Activated naive CD8-positive, alpha-beta T cell treated with anti-CD3 and anti-CD28 coated beads, Interleukin-2, amount 50 U/mL, for 24 hours (primary cell): ENCODE results near the gene HTR3B.

ENCODE experiments used
- ATAC-seq: fragments of 150-1000 bp; cut with Tn5 transposase; one replicate; pipeline ENCODE4 v1.10.0; 2021
- DNase-seq: peaks from one replicate; pipeline ENCODE4 v3.0.0; 2021
- H3K27ac Mint-ChIP-seq: one replicate; pipeline ENCODE4 v1.8.0; 2021; ENCODE audit warnings: mild to moderate bottlenecking, mixed read lengths
- H3K27me3 Mint-ChIP-seq: one replicate; pipeline ENCODE4 v1.8.0; 2021; ENCODE audit warnings: mixed read lengths
- H3K36me3 Mint-ChIP-seq: one replicate; pipeline ENCODE4 v1.8.0; 2021; ENCODE audit warnings: low read depth, mixed read lengths
- H3K4me1 Mint-ChIP-seq: one replicate; pipeline ENCODE4 v1.8.0; 2021; ENCODE audit warnings: mixed read lengths
- H3K4me3 Mint-ChIP-seq: one replicate; pipeline ENCODE4 v1.8.0; 2021; ENCODE audit warnings: mild to moderate bottlenecking, moderate library complexity, mixed read lengths
- H3K9me3 Mint-ChIP-seq: one replicate; pipeline ENCODE4 v1.8.0; 2021; ENCODE audit warnings: mixed read lengths

The HTR3B gene

GRCh38 chr11:113982306-113982705 lies 77.7 kb downstream of the HTR3B start:
- no peak overlapping the region for H3K4me3 Mint-ChIP-seq
- no peak overlapping the region for H3K27ac Mint-ChIP-seq
- H3K9me3 Mint-ChIP-seq, result no peaks in the 10 kb centered on the region
- ATAC-seq (no peak), DNase-seq (no peak)
- peaks cover 3% of the 10 kb centered on the region for H3K4me1 Mint-ChIP-seq
- H3K36me3 Mint-ChIP-seq, result no peaks in the 10 kb centered on the region
- H3K27me3 Mint-ChIP-seq, result peaks cover 9% of the 10 kb centered on the region

- no peaks in the 10 kb centered on the region for H3K36me3 Mint-ChIP-seq
- H3K4me3 Mint-ChIP-seq, result no peak overlapping the region
- H3K4me1 Mint-ChIP-seq, result peaks cover 2% of the 10 kb centered on the region
- DNase-seq, result no peak
- peaks cover 9% of the 10 kb centered on the region for H3K27me3 Mint-ChIP-seq
- H3K27ac Mint-ChIP-seq, result no peak overlapping the region
- no peak for ATAC-seq
- no peaks in the 10 kb centered on the region for H3K9me3 Mint-ChIP-seq
Observed at GRCh38 chr11:113984781-113985180, 80.2 kb downstream of the HTR3B start.

GRCh38 chr11:113985906-113986305 lies 81.3 kb downstream of the HTR3B start:
- Mint-ChIP-seq H3K4me3 (no peak overlapping the region), H3K27me3 (peaks cover 13% of the 10 kb centered on the region), H3K36me3 (no peaks in the 10 kb centered on the region), H3K9me3 (no peaks in the 10 kb centered on the region), H3K4me1 (no peaks in the 10 kb centered on the region), H3K27ac (no peak overlapping the region)
- DNase-seq (no peak), ATAC-seq (no peak)

- Mint-ChIP-seq H3K27me3 (peaks cover 13% of the 10 kb centered on the region), H3K4me3 (no peak overlapping the region), H3K36me3 (no peaks in the 10 kb centered on the region), H3K4me1 (no peaks in the 10 kb centered on the region), H3K9me3 (no peaks in the 10 kb centered on the region), H3K27ac (no peak overlapping the region)
- DNase-seq (no peak), ATAC-seq (no peak)
Observed at GRCh38 chr11:113986351-113987140, 82.0 kb downstream of the HTR3B start.

GRCh38 chr11:113989381-113989780 lies 84.8 kb downstream of the HTR3B start:
- peaks cover 23% of the 10 kb centered on the region for H3K27me3 Mint-ChIP-seq
- H3K4me3 Mint-ChIP-seq, result no peak overlapping the region
- no peak for ATAC-seq

GRCh38 chr11:113989916-113990315 lies 85.3 kb downstream of the HTR3B start:
- no peaks in the 10 kb centered on the region for H3K36me3 Mint-ChIP-seq
- no peak overlapping the region for H3K27ac Mint-ChIP-seq
- H3K4me3 Mint-ChIP-seq, result no peak overlapping the region
- ATAC-seq, result no peak
- no peaks in the 10 kb centered on the region for H3K4me1 Mint-ChIP-seq
- H3K9me3 Mint-ChIP-seq, result no peaks in the 10 kb centered on the region
- DNase-seq, result no peak
- peaks cover 23% of the 10 kb centered on the region for H3K27me3 Mint-ChIP-seq

More at GRCh38 chr11:113989381-113989780, 84.8 kb downstream of the HTR3B start:
- no peak overlapping the region for H3K27ac Mint-ChIP-seq
- no peak for DNase-seq
- no peaks in the 10 kb centered on the region for H3K36me3 Mint-ChIP-seq
- H3K4me1 Mint-ChIP-seq, result no peaks in the 10 kb centered on the region
- no peaks in the 10 kb centered on the region for H3K9me3 Mint-ChIP-seq

- Mint-ChIP-seq H3K27ac (no peak overlapping the region), H3K4me1 (no peaks in the 10 kb centered on the region), H3K9me3 (no peaks in the 10 kb centered on the region), H3K4me3 (no peak overlapping the region), H3K36me3 (no peaks in the 10 kb centered on the region), H3K27me3 (peaks cover 21% of the 10 kb centered on the region)
- ATAC-seq (no peak), DNase-seq (peak; percentile 17)
Observed at GRCh38 chr11:113991170-113991569, 86.6 kb downstream of the HTR3B start.

- Mint-ChIP-seq H3K27me3 (peaks cover 18% of the 10 kb centered on the region), H3K9me3 (no peaks in the 10 kb centered on the region), H3K36me3 (no peaks in the 10 kb centered on the region), H3K4me1 (no peaks in the 10 kb centered on the region), H3K4me3 (no peak overlapping the region), H3K27ac (no peak overlapping the region)
- ATAC-seq, result no peak
- no peak for DNase-seq
Observed at GRCh38 chr11:113991718-113992458, 87.3 kb downstream of the HTR3B start.

- DNase-seq (no peak), ATAC-seq (no peak)
- Mint-ChIP-seq H3K27ac (no peak overlapping the region), H3K4me1 (no peaks in the 10 kb centered on the region), H3K4me3 (no peak overlapping the region), H3K36me3 (no peaks in the 10 kb centered on the region), H3K27me3 (peaks cover 21% of the 10 kb centered on the region), H3K9me3 (no peaks in the 10 kb centered on the region)
Observed at GRCh38 chr11:113992459-113993110, 88.0 kb downstream of the HTR3B start.

GRCh38 chr11:113994077-113994954 lies 89.7 kb downstream of the HTR3B start:
- Mint-ChIP-seq H3K27ac (no peak overlapping the region), H3K36me3 (no peaks in the 10 kb centered on the region), H3K9me3 (no peaks in the 10 kb centered on the region), H3K4me3 (no peak overlapping the region), H3K4me1 (no peaks in the 10 kb centered on the region), H3K27me3 (peaks cover 21% of the 10 kb centered on the region)
- ATAC-seq, result no peak
- peak; percentile 46 for DNase-seq
